Activated T-cell treated with anti-CD3 and anti-CD28 coated beads, Interleukin-2, amount 50 U/mL, for 24 hours (primary cell): ENCODE results near the gene DYNC2I2.
"Not testable (repeated sequence)": the region's sequence is repeated elsewhere in the genome, so short reads cannot be mapped to it uniquely, and the experiment has no call there.

Experiments used
- DNase-seq: peaks from one replicate; pipeline ENCODE4 v3.0.0-alpha.2; 2020
- H3K27ac Mint-ChIP-seq: 2 replicates; pipeline ENCODE4 v1.8.0; 2020; ENCODE audit warnings: mild to moderate bottlenecking, mixed read lengths
- H3K27me3 Mint-ChIP-seq: 2 replicates; pipeline ENCODE4 v1.8.0; 2020; ENCODE audit warnings: mixed read lengths
- H3K36me3 Mint-ChIP-seq: 2 replicates; pipeline ENCODE4 v1.8.0; 2020; ENCODE audit warnings: low read depth, mixed read lengths
- H3K4me1 Mint-ChIP-seq: 2 replicates; pipeline ENCODE4 v1.8.0; 2020; ENCODE audit warnings: low read depth, mixed read lengths
- H3K4me3 Mint-ChIP-seq: 2 replicates; pipeline ENCODE4 v1.8.0; 2020; ENCODE audit warnings: mild to moderate bottlenecking, moderate library complexity, mixed read lengths
- H3K9me3 Mint-ChIP-seq: 2 replicates; pipeline ENCODE4 v1.8.0; 2020; ENCODE audit warnings: mixed read lengths

The DYNC2I2 gene

GRCh38 chr9:128690684-128691034 lies 34.0 kb upstream of the DYNC2I2 start:
- Mint-ChIP-seq H3K27ac (peak overlapping the region; percentile 97), H3K36me3 (peaks cover 68% of the 10 kb centered on the region), H3K27me3 (no peaks in the 10 kb centered on the region), H3K4me3 (peak overlapping the region; percentile 95), H3K4me1 (peaks cover 51% of the 10 kb centered on the region), H3K9me3 (no peaks in the 10 kb centered on the region)
- DNase-seq: no peak

GRCh38 chr9:128689820-128690683 lies 33.4 kb upstream of the DYNC2I2 start:
- Mint-ChIP-seq H3K4me1 (peaks cover 57% of the 10 kb centered on the region), H3K27me3 (no peaks in the 10 kb centered on the region), H3K27ac (peak overlapping the region; percentile 97), H3K36me3 (peaks cover 61% of the 10 kb centered on the region), H3K9me3 (no peaks in the 10 kb centered on the region), H3K4me3 (peak overlapping the region; percentile 95)
- peak; percentile 64 for DNase-seq

DNA sequence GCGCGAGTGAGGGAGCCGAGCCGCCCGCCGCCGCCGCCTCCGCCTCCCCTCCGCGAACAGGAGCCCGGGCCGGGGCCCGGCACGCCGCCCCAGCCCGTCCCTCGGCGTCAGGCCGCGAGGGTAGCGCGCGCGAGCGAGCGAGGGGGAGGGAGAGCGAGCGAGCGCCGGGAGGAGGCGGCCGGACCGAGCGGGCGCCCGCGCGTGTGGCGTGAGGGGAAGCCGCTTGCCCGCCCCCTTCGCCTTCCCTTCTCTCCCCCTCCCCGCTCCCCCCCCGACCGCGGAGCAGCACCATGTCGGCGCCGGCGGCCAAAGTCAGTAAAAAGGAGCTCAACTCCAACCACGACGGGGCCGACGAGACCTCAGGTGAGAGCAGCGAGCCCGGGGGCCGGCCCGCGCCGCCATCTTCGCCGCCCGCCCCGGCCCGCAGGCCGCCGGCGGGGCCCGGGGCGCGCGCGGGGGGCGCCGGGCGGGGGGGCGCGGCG lies 32.7 kb upstream of the DYNC2I2 start:
- Mint-ChIP-seq H3K9me3 (no peaks in the 10 kb centered on the region), H3K4me3 (peak overlapping the region; percentile 67), H3K27me3 (no peaks in the 10 kb centered on the region), H3K4me1 (peaks cover 64% of the 10 kb centered on the region), H3K27ac (peak overlapping the region; percentile 75), H3K36me3 (peaks cover 59% of the 10 kb centered on the region)
- DNase-seq: no peak

DNA sequence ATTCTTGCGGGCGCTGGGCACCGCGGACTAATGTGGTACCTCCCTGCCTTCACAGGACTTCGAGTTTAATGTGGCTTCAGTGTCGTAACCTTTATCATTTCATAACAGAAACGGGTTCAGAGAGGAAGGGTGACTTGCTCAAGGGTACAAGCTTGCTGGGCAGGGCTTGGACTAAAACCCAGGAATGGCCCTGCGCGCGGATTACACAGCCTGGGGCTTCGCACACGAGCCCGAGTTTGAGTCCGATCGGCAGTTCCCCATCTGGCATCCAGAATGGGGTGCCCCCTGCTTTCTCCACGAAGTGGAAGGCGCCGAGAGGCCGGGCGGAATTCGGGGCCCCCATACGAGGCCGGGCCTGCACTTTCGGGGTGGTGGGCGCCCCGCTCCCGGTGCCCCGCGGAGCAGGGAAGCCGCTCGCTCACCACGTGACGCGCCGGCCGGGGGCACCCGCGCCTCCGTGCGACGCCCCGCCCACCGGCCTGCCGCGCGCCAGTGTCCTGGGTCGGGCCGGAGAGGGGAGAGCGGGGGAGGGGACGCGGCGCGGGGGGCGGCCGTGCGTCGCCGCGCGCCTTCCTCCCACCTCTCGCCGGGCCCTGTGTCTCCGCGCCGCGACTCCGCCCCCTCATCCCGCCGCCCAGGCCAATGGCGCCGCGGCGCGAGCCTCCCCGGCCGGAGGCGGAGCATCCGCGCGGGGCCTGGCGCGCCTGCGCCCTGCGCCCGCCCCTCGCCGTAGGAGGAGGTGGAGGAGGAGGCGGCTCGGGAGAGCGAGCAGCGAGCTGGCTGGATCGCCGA lies 32.0 kb upstream of the DYNC2I2 start, which contains the start of gene SET:
TSS of gene SET (plus strand) at position 722 of the 792 bp plus-strand sequence. CDS start 361 bp downstream, outside the sequence.
- Mint-ChIP-seq H3K27ac (peak within 1 kb of the TSS; percentile 94), H3K27me3 (no peaks in the 10 kb centered on the region), H3K9me3 (no peaks in the 10 kb centered on the region), H3K4me3 (peak within 1 kb of the TSS; percentile 95), H3K36me3 (peaks cover 58% of the 10 kb centered on the region), H3K4me1 (peaks cover 62% of the 10 kb centered on the region)
- DNase-seq: peak; percentile 96

DNA sequence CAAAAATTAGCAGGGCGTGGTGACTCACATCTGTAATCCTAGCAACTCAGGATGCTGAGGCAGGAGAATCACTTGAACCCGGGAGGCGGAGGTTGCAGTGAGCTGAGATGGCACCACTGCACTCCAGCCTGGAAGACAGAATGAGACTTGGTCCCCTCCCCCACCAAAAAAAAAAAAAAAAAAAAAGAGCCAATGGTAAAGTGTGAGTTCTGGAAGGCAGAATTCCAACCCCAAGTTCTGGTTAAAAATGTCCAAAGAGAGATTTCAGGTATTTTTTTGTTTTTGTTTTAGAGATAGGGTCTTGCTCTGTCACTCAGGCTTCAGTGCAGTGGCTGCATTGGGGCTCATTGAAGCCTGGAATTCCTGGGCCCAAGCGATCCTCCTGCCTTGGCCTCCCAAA lies 30.8 kb upstream of the DYNC2I2 start:
- Mint-ChIP-seq H3K4me1 (peaks cover 58% of the 10 kb centered on the region), H3K27me3 (no peaks in the 10 kb centered on the region), H3K4me3 (peak overlapping the region; percentile 93), H3K27ac (peak overlapping the region; percentile 94), H3K36me3 (peaks cover 53% of the 10 kb centered on the region), H3K9me3 (no peaks in the 10 kb centered on the region)
- no peak for DNase-seq

DNA sequence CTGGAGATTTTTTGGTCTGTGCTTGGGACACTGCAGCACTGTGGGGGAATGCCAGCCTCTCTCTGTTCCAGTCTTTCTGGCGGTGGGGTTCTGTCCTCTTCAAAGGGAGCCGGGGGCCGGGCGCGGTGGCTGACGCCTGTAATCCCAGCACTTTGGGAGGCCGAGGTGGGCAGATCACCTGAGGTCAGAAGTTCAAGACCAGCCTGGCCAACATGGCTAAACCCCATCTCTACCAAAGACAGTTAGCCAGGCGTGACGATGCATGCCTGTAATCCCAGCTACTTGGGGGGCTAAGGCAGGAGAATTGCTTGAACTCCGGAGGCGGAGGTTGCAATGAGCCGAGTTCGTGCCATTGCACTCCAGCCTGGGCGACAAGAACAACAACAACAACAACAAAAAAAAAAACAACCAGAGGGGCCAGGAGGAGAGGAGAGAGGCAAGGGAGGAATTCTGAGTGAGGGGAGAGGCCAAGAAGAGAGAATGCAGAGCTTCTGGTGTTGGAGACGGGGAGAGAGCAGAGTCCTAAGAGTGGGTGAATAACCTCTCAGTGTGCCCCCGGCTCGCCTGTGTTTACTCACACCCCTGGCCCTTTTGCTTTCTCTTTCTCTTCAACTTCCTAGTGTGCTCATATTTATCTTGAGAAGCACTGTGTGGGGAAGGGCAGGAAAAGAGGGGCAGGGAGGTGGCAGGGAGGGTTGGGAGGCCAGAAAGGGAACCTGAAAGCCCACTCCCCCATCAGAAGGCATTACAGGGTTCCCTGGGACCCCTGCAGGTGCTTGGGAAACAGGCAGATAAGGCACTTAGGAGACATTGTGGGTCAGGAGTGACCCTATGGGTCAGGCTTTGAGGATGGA lies 29.2 kb upstream of the DYNC2I2 start:
- peaks cover 41% of the 10 kb centered on the region for H3K36me3 Mint-ChIP-seq
- peak; percentile 57 for DNase-seq
- H3K4me1 Mint-ChIP-seq: peaks cover 51% of the 10 kb centered on the region
- H3K4me3 Mint-ChIP-seq: peak overlapping the region; percentile 93
- H3K27me3 Mint-ChIP-seq: no peaks in the 10 kb centered on the region
- H3K27ac Mint-ChIP-seq: peak overlapping the region; percentile 94
- H3K9me3 Mint-ChIP-seq: no peaks in the 10 kb centered on the region

- Mint-ChIP-seq H3K4me1 (peaks cover 51% of the 10 kb centered on the region), H3K9me3 (no peaks in the 10 kb centered on the region), H3K4me3 (peak overlapping the region; percentile 93), H3K27me3 (no peaks in the 10 kb centered on the region), H3K36me3 (peaks cover 34% of the 10 kb centered on the region), H3K27ac (peak overlapping the region; percentile 94)
- peak; percentile 82 for DNase-seq
These were observed 27.9 kb upstream of the DYNC2I2 start for GRCh38 chr9:128684325-128685199.

GRCh38 chr9:128684065-128684324 lies 27.3 kb upstream of the DYNC2I2 start:
- Mint-ChIP-seq H3K36me3 (peaks cover 34% of the 10 kb centered on the region), H3K27me3 (no peaks in the 10 kb centered on the region), H3K9me3 (no peaks in the 10 kb centered on the region)

DNA sequence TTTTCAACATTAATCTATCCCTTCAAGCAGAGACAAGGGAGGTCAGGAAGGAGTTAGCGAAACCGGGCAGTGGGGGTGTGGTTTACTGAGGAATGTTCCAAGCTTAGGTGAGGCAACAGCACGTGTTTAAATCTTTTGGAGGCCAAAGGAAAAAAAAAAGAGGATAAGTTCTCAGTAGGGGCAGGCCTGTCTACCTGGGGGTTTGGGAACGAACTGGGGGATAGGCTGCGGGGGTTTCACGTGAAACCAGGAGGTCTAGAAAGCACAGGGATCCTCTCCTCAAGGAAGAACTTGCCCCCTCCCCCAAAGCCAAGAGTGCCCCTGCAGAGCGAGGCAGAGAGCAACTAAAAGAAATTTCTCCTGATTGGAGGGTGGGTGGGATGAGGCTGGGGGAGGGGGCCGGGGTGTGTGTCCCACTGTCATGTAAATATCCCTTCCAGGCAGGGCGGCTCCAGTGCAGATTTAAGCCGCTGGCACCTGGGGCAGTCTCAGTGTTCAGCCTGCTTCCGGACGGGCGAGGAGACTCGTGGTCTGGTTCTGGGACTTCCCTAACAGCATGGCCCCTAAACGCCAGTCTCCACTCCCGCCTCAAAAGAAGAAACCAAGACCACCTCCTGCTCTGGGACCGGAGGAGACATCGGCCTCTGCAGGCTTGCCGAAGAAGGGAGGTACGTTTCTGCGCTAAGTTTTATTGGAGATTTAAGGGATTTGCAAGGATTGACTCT lies 26.9 kb upstream of the DYNC2I2 start:
- Mint-ChIP-seq H3K4me1 (peaks cover 50% of the 10 kb centered on the region), H3K36me3 (peaks cover 34% of the 10 kb centered on the region), H3K27me3 (no peaks in the 10 kb centered on the region), H3K9me3 (no peaks in the 10 kb centered on the region), H3K4me3 (peak overlapping the region; percentile 93), H3K27ac (peak overlapping the region; percentile 94)
- DNase-seq: peak; percentile 65

More at GRCh38 chr9:128684065-128684324, 27.3 kb upstream of the DYNC2I2 start:
- no peak for DNase-seq
- Mint-ChIP-seq H3K4me3 (peak overlapping the region; percentile 93), H3K27ac (peak overlapping the region; percentile 94), H3K4me1 (peaks cover 51% of the 10 kb centered on the region)

GRCh38 chr9:128677794-128678193 lies 21.1 kb upstream of the DYNC2I2 start:
- H3K27me3 Mint-ChIP-seq: no peaks in the 10 kb centered on the region
- no peak overlapping the region for H3K4me3 Mint-ChIP-seq
- DNase-seq: no peak
- H3K36me3 Mint-ChIP-seq: peaks cover 17% of the 10 kb centered on the region
- peaks cover 4% of the 10 kb centered on the region for H3K4me1 Mint-ChIP-seq
- H3K9me3 Mint-ChIP-seq: no peaks in the 10 kb centered on the region
- no peak overlapping the region for H3K27ac Mint-ChIP-seq

GRCh38 chr9:128675382-128675781 lies 18.7 kb upstream of the DYNC2I2 start:
- Mint-ChIP-seq H3K4me1 (no peaks in the 10 kb centered on the region), H3K27ac (no peak overlapping the region), H3K4me3 (no peak overlapping the region), H3K36me3 (peaks cover 13% of the 10 kb centered on the region), H3K27me3 (no peaks in the 10 kb centered on the region), H3K9me3 (no peaks in the 10 kb centered on the region)
- no peak for DNase-seq

GRCh38 chr9:128669786-128670185 lies 13.1 kb upstream of the DYNC2I2 start:
- Mint-ChIP-seq H3K36me3 (no peaks in the 10 kb centered on the region), H3K4me1 (no peaks in the 10 kb centered on the region), H3K27me3 (no peaks in the 10 kb centered on the region), H3K9me3 (no peaks in the 10 kb centered on the region), H3K27ac (no peak overlapping the region), H3K4me3 (no peak overlapping the region)
- no peak for DNase-seq

GRCh38 chr9:128666481-128666941 lies 9.9 kb upstream of the DYNC2I2 start:
- H3K4me3 Mint-ChIP-seq, H3K36me3 Mint-ChIP-seq, H3K27me3 Mint-ChIP-seq, H3K9me3 Mint-ChIP-seq, H3K27ac Mint-ChIP-seq, DNase-seq, H3K4me1 Mint-ChIP-seq: not testable (repeated sequence)
